ENCODE results near the gene HRH4.

GRCh38 chr18:24414349-24415003, 46.0 kb upstream of the HRH4 start:
- TF ChIP-seq, protein P1, sequence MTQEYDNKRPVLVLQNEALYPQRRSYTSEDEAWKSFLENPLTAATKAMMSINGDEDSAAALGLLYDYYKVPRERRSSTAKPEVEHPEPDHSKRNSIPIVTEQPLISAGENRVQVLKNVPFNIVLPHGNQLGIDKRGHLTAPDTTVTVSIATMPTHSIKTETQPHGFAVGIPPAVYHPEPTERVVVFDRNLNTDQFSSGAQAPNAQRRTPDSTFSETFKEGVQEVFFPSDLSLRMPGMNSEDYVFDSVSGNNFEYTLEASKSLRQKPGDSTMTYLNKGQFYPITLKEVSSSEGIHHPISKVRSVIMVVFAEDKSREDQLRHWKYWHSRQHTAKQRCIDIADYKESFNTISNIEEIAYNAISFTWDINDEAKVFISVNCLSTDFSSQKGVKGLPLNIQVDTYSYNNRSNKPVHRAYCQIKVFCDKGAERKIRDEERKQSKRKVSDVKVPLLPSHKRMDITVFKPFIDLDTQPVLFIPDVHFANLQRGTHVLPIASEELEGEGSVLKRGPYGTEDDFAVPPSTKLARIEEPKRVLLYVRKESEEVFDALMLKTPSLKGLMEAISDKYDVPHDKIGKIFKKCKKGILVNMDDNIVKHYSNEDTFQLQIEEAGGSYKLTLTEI (CRISPR knock-in tag; conservative IDR thresholded peaks at IDR 0.05) = no peak
- TF ChIP-seq CEBPB (IDR thresholded peaks at IDR 0.05; ENCODE audit: borderline replicate concordance, low read depth, low read length) (no peak), ASH2L (IDR thresholded peaks at IDR 0.05; ENCODE audit: insufficient read length, low read depth, low read length) (no peak), CTCF (CRISPR knock-in tag; IDR thresholded peaks at IDR 0.05) (no peak), ZNF333 (CRISPR knock-in tag; IDR thresholded peaks at IDR 0.05; ENCODE audit: borderline replicate concordance) (no peak), RAD21 (CRISPR knock-in tag; IDR thresholded peaks at IDR 0.05) (no peak), ZNF564 (CRISPR knock-in tag; IDR thresholded peaks at IDR 0.05) (no peak), TRAFD1 (CRISPR knock-in tag; IDR thresholded peaks at IDR 0.05; ENCODE audit: borderline replicate concordance) (no peak), CREM (IDR thresholded peaks at IDR 0.05) (no peak), CREM (CRISPR knock-in tag; IDR thresholded peaks at IDR 0.05) (no peak)
- TF ChIP-seq, protein P2, sequence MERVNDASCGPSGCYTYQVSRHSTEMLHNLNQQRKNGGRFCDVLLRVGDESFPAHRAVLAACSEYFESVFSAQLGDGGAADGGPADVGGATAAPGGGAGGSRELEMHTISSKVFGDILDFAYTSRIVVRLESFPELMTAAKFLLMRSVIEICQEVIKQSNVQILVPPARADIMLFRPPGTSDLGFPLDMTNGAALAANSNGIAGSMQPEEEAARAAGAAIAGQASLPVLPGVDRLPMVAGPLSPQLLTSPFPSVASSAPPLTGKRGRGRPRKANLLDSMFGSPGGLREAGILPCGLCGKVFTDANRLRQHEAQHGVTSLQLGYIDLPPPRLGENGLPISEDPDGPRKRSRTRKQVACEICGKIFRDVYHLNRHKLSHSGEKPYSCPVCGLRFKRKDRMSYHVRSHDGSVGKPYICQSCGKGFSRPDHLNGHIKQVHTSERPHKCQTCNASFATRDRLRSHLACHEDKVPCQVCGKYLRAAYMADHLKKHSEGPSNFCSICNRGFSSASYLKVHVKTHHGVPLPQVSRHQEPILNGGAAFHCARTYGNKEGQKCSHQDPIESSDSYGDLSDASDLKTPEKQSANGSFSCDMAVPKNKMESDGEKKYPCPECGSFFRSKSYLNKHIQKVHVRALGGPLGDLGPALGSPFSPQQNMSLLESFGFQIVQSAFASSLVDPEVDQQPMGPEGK (CRISPR knock-in tag; IDR thresholded peaks at IDR 0.05) = no peak
